Measurements from ENCODE around the gene CYB5B. TPM values are rescaled to one million over a fixed set of nuclear protein-coding genes. Genes with fewer than 3 reads are reported as not detected.

CYB5B gene
- total RNA-seq, 1 experiment from 2014 or later = 60.2 TPM

DNA sequence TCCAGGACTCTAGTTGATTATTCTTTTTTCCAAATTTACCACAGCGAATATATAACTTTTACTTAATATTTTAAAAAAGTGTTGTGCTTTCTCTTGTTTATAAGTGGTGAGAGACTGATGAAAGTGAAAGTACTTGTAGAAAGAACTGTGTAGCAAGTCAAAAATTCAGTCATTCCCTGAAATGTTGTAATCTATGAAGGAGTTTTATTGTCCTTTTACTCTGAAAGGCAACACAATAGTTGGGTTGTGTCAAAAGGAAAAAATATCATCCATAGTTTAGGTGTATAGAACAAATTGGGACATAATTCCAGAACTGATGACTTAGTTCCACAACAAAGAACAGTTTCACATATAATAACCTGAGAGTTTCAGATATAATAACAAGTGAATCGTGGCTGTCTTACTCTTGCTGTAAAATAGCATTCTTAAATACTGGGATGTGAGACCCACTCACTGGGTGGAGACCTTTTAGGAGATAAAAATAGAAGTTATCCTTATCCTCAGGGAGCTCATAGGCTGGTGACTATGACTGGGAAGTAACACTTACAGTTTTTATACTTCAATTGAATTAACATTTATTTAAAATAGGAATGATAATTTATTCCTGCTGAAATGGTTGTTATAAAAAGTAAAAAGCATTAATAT lies 20.6 kb downstream of the CYB5B start:
- DNase-seq (ENCODE audit: low spot score) = no peak

- DNase-seq (ENCODE audit: low spot score) = no peak
Observed at GRCh38 chr16:69448470-69449193, 24.2 kb downstream of the CYB5B start.

DNA sequence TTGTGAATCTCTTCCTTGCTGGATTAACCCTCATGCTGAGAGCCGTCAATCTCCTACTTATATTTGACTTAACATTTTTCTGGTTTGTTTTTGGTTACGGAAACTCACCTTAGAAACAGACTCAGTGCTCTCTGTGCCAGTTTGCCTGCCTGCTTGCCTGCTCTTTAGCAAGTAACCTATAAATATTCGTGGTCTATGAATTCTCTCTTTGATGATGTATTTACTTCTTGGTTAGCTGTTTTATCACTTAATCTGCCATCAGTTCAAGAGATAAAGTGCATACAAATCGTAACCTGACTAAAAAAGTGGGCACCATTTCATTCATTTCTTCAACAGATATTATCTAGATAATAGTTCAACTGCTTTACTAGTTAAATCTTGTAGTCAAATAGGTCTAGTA lies 26.7 kb downstream of the CYB5B start:
- DNase-seq (ENCODE audit: low spot score) = peak; percentile 75

GRCh38 chr16:69453936-69454335 lies 29.5 kb downstream of the CYB5B start:
- no peak for DNase-seq (ENCODE audit: low spot score)

- no peak for DNase-seq (ENCODE audit: low spot score)
Observed at GRCh38 chr16:69463876-69464275, 39.5 kb downstream of the CYB5B start.

DNA sequence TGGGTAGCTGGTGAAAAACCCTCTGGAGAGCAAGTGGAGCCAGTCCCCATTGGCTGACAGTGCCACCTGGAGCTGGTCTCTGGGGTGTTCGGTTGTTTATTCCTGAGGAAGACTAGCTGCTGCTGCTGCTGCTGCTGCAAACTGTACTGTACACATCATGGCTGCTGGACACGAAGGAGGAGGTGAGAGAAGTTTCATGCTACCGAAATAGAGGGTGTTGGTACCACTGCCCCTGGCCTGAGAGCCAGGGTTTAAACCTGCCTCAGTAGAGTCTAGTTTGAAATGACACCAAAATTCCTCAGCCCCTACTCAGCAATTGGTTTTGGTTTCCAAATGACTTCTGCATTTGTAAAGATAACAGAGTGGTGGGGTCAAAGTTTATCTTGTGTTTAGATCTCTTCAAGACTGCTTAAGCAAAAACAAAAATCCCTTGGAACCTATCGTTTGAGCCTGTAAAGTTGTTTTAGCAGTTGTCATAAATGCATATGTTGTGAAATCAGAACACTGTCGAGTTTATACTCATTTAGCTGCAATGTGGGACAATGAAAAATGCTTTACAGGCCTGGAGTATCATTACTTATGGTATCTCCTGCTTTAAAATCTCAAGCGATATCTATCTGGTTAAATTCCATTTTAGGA lies 40.8 kb downstream of the CYB5B start:
- DNase-seq (ENCODE audit: low spot score) = peak; percentile 40

GRCh38 chr16:69465881-69466280 lies 41.5 kb downstream of the CYB5B start:
- no peak for DNase-seq (ENCODE audit: low spot score)

- DNase-seq (ENCODE audit: low spot score) = no peak
Observed at GRCh38 chr16:69466547-69466946, 42.1 kb downstream of the CYB5B start.

GRCh38 chr16:69467080-69467479 lies 42.7 kb downstream of the CYB5B start:
- no peak for DNase-seq (ENCODE audit: low spot score)

DNA sequence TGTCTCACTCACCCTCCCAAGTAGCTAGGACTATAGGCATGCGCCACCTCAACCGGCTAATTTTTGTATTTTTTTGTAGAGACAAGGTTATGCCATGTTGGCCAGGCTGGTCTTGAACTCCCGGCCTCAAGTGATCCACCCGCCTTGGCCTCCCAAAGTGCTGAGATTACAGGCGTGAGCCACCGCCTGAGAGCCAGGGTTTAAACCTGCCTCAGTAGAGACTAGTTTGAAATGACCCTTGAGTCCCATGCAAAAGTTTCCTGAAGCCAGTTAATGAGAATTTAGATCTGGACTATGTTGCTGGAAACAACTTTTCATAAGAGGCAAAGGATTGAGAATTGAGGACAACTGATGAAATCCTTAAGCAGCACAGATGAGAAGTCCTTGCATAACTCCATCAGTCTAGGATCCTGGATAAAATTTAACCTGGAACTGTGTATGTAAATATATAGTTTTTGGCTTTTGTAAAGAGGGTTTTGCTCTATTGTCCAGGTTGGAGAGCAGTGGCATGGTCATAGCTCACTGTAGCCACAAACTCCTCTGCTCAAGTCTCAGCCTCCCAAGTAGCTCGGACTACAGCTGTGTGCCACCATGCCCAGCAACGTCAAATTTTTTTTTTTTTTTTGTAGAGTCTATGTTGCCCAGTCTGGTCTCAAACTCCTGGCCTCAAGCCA lies 43.2 kb downstream of the CYB5B start:
- no peak for DNase-seq (ENCODE audit: low spot score)

DNA sequence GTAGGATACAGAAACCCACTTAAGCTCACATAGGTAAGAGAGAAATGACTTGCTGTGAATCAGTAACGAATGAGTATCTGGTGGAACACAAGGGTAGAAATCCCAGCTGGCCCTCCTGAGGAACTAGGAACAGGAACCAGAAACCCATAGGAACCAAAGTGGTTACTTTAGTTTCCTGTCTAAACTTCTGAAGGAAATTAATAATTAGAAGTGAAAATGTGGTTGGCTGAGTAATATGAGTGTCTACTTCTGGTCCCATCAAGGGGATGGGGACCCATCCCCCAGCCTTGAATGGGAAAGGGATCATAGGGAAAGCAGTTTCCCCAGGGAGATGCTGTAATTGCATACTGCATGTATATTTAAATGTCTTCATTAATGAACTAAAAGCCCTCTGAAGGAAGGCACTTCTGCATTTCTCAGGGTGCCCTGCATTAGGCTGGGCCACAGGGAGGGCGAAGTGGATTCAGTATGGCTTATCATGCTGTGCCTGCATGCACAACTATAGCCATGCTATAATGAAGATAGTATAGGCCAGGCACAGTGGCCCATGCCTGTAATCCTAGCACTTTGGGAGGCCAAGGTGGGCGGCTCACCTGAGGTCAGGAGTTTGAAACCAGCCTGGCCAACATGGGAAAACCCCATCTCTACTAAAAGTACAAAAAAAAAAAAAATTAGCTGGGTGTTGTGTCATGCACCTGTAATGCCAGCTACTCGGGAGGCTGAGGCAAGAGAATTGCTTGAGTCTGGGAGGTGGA lies 45.6 kb downstream of the CYB5B start:
- no peak for DNase-seq (ENCODE audit: low spot score)

DNA sequence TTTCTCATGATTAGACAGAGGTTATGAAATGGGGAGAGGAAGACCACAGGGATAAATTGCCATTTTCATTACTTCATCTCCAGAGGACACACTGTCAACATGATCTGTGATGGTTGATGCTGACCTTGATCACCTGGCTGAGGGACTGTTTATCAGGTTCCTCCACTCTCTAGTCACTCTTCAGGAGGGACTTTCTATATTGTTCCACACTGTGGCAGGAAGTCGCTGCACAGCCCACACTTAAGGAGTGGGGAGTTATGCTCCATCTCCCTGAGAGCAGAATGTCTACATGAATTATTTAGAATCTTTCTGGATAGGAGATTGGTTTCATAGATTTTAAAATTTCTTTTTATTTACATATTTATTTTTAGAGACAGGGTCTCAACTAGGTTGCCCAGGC lies 46.7 kb downstream of the CYB5B start:
- DNase-seq (ENCODE audit: low spot score) = no peak

DNA sequence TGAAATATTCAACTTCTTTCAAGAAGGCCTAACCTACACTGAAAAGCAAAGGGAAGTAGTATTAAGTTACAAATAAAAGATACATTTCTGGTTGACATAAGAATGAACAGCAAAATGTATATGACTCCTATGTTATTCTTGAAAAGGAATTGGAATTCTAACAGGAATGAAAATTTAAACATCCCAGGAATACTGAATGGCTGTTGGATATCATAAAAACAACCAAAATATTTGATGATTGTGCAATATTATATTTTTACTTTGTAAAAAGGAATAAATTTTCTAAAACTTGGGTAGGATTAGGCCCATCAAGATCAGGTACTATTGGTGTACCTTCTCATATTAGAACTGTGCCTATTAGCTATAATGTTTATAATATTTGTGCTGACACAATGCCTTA lies 50.0 kb downstream of the CYB5B start:
- DNase-seq (ENCODE audit: low spot score) = no peak

DNA sequence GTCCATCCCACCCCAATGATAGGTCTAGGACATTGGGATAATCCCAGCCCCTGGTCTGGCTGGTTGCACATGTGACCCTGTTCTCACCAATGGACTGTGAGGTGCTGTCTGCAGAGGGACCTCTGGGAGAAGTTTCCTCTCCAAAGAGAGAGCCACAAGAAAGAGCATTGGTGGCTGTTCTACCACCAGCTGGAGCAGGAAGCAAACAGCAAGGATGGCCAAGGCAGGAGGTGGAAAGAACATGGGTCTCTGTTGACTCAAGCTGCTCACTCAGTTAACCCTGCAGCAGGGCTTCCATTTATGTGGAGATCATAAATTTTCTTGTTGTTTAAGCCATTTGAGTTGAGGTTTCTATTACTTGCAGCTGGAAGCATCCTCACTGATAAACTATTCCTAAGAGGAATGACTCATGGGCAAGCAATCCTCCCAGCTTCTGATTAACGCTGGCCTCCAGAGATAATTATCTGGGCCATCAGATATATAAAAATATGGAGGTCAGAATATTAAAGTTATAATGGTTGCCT lies 52.6 kb downstream of the CYB5B start:
- DNase-seq (ENCODE audit: low spot score) = peak; percentile 73

DNA sequence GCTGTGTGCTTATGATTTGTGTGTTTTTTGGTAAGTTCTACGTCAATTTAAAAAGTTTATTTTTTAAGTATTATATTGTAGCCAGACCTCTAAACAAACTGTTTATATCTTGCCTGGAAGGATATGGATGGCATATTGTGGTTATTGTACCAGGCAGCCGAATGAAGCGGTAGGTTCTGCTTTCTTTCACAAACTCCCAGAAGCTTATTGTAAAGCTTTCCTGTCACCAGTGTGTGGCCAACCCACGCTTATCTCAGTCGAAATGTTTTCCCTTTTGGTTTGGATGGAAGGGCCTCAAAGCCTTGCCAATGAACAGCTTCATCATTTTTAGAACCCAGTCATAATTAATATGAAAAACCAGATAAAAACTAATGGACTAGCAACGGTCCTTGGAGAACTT lies 53.1 kb downstream of the CYB5B start:
- DNase-seq (ENCODE audit: low spot score) = peak; percentile 26

GRCh38 chr16:69478685-69479084 lies 54.3 kb downstream of the CYB5B start:
- no peak for DNase-seq (ENCODE audit: low spot score)

DNA sequence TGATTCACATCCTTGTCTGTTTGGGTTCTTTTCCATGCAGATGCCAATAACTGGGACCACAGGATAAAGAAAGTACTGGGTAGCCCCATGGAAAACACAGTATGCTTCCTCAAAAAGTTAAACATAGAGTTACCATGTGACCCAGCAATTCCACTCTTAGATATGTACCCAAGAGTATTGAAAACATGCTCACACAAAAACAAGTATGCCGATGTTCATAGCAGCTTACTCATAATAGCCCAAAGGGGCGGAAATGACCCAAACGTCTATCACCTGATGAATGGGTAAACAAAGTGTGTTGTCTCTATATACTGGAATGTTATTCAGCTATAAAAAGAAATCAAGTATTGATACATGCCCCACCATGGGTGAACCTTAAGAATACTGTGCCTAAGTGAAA lies 55.4 kb downstream of the CYB5B start:
- DNase-seq (ENCODE audit: low spot score) = no peak

GRCh38 chr16:69481901-69482341 lies 57.5 kb downstream of the CYB5B start:
- no peak for DNase-seq (ENCODE audit: low spot score)

- peak; percentile 48 for DNase-seq (ENCODE audit: low spot score)
Observed at GRCh38 chr16:69482410-69482991, 58.1 kb downstream of the CYB5B start.

DNA sequence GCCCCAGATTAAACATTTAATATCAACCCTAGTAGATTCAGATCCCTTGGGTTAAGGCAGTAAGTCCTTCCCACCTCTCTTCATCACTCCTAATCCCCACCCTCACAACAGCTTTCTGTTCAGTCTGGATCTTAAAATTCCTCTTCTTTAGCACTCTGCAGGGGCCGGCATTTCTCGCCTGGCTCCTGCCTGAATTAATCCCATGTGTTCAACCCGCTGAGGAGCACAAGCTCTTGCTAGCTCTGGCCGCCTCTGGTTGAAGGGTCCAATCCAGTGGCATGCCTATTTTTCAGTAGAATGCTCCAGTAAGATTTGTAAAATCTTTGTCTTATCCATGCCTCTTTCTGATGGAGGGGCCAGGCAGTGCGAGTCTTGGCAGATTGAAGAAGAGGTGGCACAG lies 59.2 kb downstream of the CYB5B start:
- no peak for DNase-seq (ENCODE audit: low spot score)

GRCh38 chr16:69485361-69485760 lies 60.9 kb downstream of the CYB5B start:
- DNase-seq (ENCODE audit: low spot score) = no peak
